GM10248 (cell line): ENCODE data around the gene HTR3E.
"Not testable (repeated sequence)": the region's sequence is repeated elsewhere in the genome, so short reads cannot be mapped to it uniquely, and the experiment has no call there.

Experiments
- CTCF ChIA-PET: fragments of 300-600 bp; sonication (Branson Sonifier 250); formaldehyde crosslinking; extraction: SDS; loops from one replicate; lab custom pipeline; 2021; ENCODE audit warnings: antibody characterized with exemption; lab: Yijun Ruan, JAX
- POLR2A ChIA-PET: fragments of 350-650 bp; sonication (Branson Sonifier 250); formaldehyde crosslinking; extraction: SDS; loops from one replicate; lab custom pipeline; 2020; ENCODE audit warnings: antibody characterized with exemption; lab: Yijun Ruan, JAX
- DNase-seq: peaks from one replicate; pipeline ENCODE4 v3.0.0; 2012; ENCODE audit errors: extremely low spot score
- CTCF ChIP-seq: IDR thresholded peaks from 2 replicates; pipeline ENCODE4 v1.5.1; 2012; ENCODE audit warnings: mild to moderate bottlenecking, low read depth; ENCODE audit errors: extremely low read depth, missing control alignments, control extremely low read depth

The HTR3E gene

GRCh38 chr3:184099806-184100686 lies 3.2 kb downstream of the HTR3E start:
- POLR2A ChIA-PET: interaction anchor here (0.6 kb wide), 1 partner anchor 10 kb away, joined by 5 read pairs; no protein-coding TSS in a partner anchor
- no peak for TF ChIP-seq CTCF
- DNase-seq: no peak
- CTCF ChIA-PET: interaction anchor here (1.0 to 1.1 kb wide), 2 partner anchors 71 to 151 kb away, joined by 3 read pairs; no protein-coding TSS in a partner anchor

GRCh38 chr3:184110316-184110725 lies 13.5 kb downstream of the HTR3E start:
- TF ChIP-seq CTCF: no peak
- CTCF ChIA-PET: no interaction called here
- POLR2A ChIA-PET: no interaction called here
- DNase-seq: no peak

- POLR2A ChIA-PET: no interaction called here
- TF ChIP-seq CTCF: no peak
- CTCF ChIA-PET: interaction anchor here (1.1 to 1.4 kb wide), 2 partner anchors 13 to 219 kb away, joined by 3 to 4 read pairs; no protein-coding TSS in a partner anchor
- DNase-seq: no peak
Observed at GRCh38 chr3:184116017-184116416, 19.2 kb downstream of the HTR3E start.

- ChIA-PET CTCF (interaction anchor here (1.1 kb wide), 1 partner anchor 10 kb away, joined by 5 read pairs; no protein-coding TSS in a partner anchor), POLR2A (interaction anchor here (0.6 kb wide), 1 partner anchor 16 kb away, joined by 3 read pairs; no protein-coding TSS in a partner anchor)
- DNase-seq: no peak
- TF ChIP-seq CTCF: no peak
Observed at GRCh38 chr3:184117636-184118035, 20.8 kb downstream of the HTR3E start.

GRCh38 chr3:184121031-184121430 lies 24.2 kb downstream of the HTR3E start:
- POLR2A ChIA-PET, CTCF ChIA-PET: not testable (repeated sequence)

GRCh38 chr3:184126006-184126405 lies 29.1 kb downstream of the HTR3E start:
- CTCF ChIA-PET: no interaction called here

More at GRCh38 chr3:184121031-184121430, 24.2 kb downstream of the HTR3E start:
- DNase-seq: not testable (repeated sequence)

More at GRCh38 chr3:184126006-184126405, 29.1 kb downstream of the HTR3E start:
- POLR2A ChIA-PET: no interaction called here
- TF ChIP-seq CTCF: no peak
- no peak for DNase-seq
